Lower leg skin (tissue), 3 donors: Measurements from ENCODE around the gene MARCHF6.

Experiments
- POLR2A ChIP-seq, 2 donors: fragments of 450-650 bp; IDR thresholded peaks; one replicate each; pipeline ENCODE4 v1.6.1; 2016 to 2017; ENCODE audit warnings: antibody characterized with exemption in 2 of 2, mild to moderate bottlenecking in 1 of 2, moderate library complexity in 1 of 2
- TF ChIP-seq, protein P1 (sequence below), 3 donors: fragments of 450-650 bp; IDR thresholded peaks; one replicate each; pipeline ENCODE4 v1.5.1; 2016; ENCODE audit warnings: antibody characterized with exemption in 3 of 3, mild to moderate bottlenecking in 3 of 3, moderate library complexity in 2 of 3

DNA sequence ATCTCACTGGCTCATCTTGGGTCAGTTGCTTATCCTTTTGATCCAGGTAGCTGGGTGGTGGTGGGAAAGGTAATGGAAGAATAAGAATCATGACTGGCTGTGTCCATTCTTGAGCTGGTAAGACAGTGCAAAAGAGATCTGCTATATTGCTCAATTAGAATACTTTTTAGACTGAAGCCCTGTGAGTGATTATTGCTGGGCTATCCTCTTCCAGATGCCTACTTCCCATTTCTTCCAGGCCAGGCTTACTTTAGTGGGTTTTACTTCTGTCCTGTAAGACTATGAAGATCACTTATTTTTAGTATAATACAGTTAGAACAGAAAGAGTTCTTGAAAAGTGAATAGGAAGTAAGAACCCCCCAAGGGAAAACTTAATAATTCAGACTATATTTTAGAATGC is 7.2 kb downstream of the MARCHF6 start:
- TF ChIP-seq POLR2A (IDR thresholded peaks at IDR 0.05): no peak
- TF ChIP-seq, protein P1, sequence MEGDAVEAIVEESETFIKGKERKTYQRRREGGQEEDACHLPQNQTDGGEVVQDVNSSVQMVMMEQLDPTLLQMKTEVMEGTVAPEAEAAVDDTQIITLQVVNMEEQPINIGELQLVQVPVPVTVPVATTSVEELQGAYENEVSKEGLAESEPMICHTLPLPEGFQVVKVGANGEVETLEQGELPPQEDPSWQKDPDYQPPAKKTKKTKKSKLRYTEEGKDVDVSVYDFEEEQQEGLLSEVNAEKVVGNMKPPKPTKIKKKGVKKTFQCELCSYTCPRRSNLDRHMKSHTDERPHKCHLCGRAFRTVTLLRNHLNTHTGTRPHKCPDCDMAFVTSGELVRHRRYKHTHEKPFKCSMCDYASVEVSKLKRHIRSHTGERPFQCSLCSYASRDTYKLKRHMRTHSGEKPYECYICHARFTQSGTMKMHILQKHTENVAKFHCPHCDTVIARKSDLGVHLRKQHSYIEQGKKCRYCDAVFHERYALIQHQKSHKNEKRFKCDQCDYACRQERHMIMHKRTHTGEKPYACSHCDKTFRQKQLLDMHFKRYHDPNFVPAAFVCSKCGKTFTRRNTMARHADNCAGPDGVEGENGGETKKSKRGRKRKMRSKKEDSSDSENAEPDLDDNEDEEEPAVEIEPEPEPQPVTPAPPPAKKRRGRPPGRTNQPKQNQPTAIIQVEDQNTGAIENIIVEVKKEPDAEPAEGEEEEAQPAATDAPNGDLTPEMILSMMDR (IDR thresholded peaks at IDR 0.05): no peak
